ENCODE results near the gene STK38.

GRCh38 chr6:36563237-36563927 lies 16.1 kb upstream of the STK38 start:
- TF ChIP-seq CTCF (IDR thresholded peaks at IDR 0.05; ENCODE audit: insufficient read depth, low read length) (no peak), POLR2AphosphoS5 (IDR thresholded peaks at IDR 0.05; ENCODE audit: low read depth) (no peak)
